Measurements from ENCODE around the gene PDCD6IP.

Gene PDCD6IP

GRCh38 chr3:33886015-33886414, 87.6 kb downstream of the PDCD6IP start:
- Histone ChIP-seq H3K36me3 (ENCODE audit: low read depth) (no peaks in the 10 kb centered on the region), H3K27me3 (ENCODE audit: insufficient read depth, poor library complexity, severe bottlenecking) (no peaks in the 10 kb centered on the region), H3K4me3 (ENCODE audit: severe bottlenecking) (no peak overlapping the region), H3K4me1 (ENCODE audit: insufficient read depth, poor library complexity, severe bottlenecking) (peaks cover 4% of the 10 kb centered on the region), H3K9me3 (ENCODE audit: severe bottlenecking) (no peaks in the 10 kb centered on the region), H3K27ac (ENCODE audit: poor library complexity, severe bottlenecking) (no peak overlapping the region)
- ATAC-seq (ENCODE audit: low read depth) (peak; percentile 54), DNase-seq (ENCODE audit: low spot score) (no peak)
- TF ChIP-seq CTCF (IDR thresholded peaks at IDR 0.05; ENCODE audit: poor library complexity, severe bottlenecking), result no peak

- Histone ChIP-seq H3K4me3 (ENCODE audit: severe bottlenecking) (no peak overlapping the region), H3K4me1 (ENCODE audit: insufficient read depth, poor library complexity, severe bottlenecking) (peaks cover 4% of the 10 kb centered on the region), H3K9me3 (ENCODE audit: severe bottlenecking) (no peaks in the 10 kb centered on the region), H3K36me3 (ENCODE audit: low read depth) (no peaks in the 10 kb centered on the region), H3K27ac (ENCODE audit: poor library complexity, severe bottlenecking) (no peak overlapping the region), H3K27me3 (ENCODE audit: insufficient read depth, poor library complexity, severe bottlenecking) (no peaks in the 10 kb centered on the region)
- TF ChIP-seq CTCF (IDR thresholded peaks at IDR 0.05; ENCODE audit: poor library complexity, severe bottlenecking), result no peak
- DNase-seq (ENCODE audit: low spot score) (no peak), ATAC-seq (ENCODE audit: low read depth) (no peak)
These were observed 89.0 kb downstream of the PDCD6IP start for GRCh38 chr3:33887478-33887877.

GRCh38 chr3:33889394-33890039, 91.1 kb downstream of the PDCD6IP start:
- no peak for ATAC-seq (ENCODE audit: low read depth)
- no peak for TF ChIP-seq CTCF (IDR thresholded peaks at IDR 0.05; ENCODE audit: poor library complexity, severe bottlenecking)
- H3K4me3 ChIP-seq (ENCODE audit: severe bottlenecking), result no peak overlapping the region

GRCh38 chr3:33892655-33893054, 94.2 kb downstream of the PDCD6IP start:
- no peak for DNase-seq (ENCODE audit: low spot score)
- no peak for TF ChIP-seq CTCF (IDR thresholded peaks at IDR 0.05; ENCODE audit: poor library complexity, severe bottlenecking)
- no peak for ATAC-seq (ENCODE audit: low read depth)

More at GRCh38 chr3:33889394-33890039, 91.1 kb downstream of the PDCD6IP start:
- no peak for DNase-seq (ENCODE audit: low spot score)
- H3K27me3 ChIP-seq (ENCODE audit: insufficient read depth, poor library complexity, severe bottlenecking), result no peaks in the 10 kb centered on the region
- H3K36me3 ChIP-seq (ENCODE audit: low read depth), result no peaks in the 10 kb centered on the region
- H3K27ac ChIP-seq (ENCODE audit: poor library complexity, severe bottlenecking), result no peak overlapping the region
- peaks cover 4% of the 10 kb centered on the region for H3K4me1 ChIP-seq (ENCODE audit: insufficient read depth, poor library complexity, severe bottlenecking)
- H3K9me3 ChIP-seq (ENCODE audit: severe bottlenecking), result no peaks in the 10 kb centered on the region

GRCh38 chr3:33895658-33896057, 97.2 kb downstream of the PDCD6IP start:
- Histone ChIP-seq H3K27ac (ENCODE audit: poor library complexity, severe bottlenecking) (no peak overlapping the region), H3K27me3 (ENCODE audit: insufficient read depth, poor library complexity, severe bottlenecking) (no peaks in the 10 kb centered on the region), H3K4me1 (ENCODE audit: insufficient read depth, poor library complexity, severe bottlenecking) (no peaks in the 10 kb centered on the region), H3K9me3 (ENCODE audit: severe bottlenecking) (no peaks in the 10 kb centered on the region), H3K36me3 (ENCODE audit: low read depth) (no peaks in the 10 kb centered on the region), H3K4me3 (ENCODE audit: severe bottlenecking) (no peak overlapping the region)
- ATAC-seq (ENCODE audit: low read depth) (no peak), DNase-seq (ENCODE audit: low spot score) (no peak)
- TF ChIP-seq CTCF (IDR thresholded peaks at IDR 0.05; ENCODE audit: poor library complexity, severe bottlenecking), result no peak

More at GRCh38 chr3:33892655-33893054, 94.2 kb downstream of the PDCD6IP start:
- Histone ChIP-seq H3K4me3 (ENCODE audit: severe bottlenecking) (no peak overlapping the region), H3K27me3 (ENCODE audit: insufficient read depth, poor library complexity, severe bottlenecking) (no peaks in the 10 kb centered on the region), H3K36me3 (ENCODE audit: low read depth) (no peaks in the 10 kb centered on the region), H3K9me3 (ENCODE audit: severe bottlenecking) (no peaks in the 10 kb centered on the region), H3K27ac (ENCODE audit: poor library complexity, severe bottlenecking) (no peak overlapping the region), H3K4me1 (ENCODE audit: insufficient read depth, poor library complexity, severe bottlenecking) (no peaks in the 10 kb centered on the region)
